GM23338 (cell line): ENCODE data around the gene TTLL3. TPM values are rescaled to one million over a fixed set of nuclear protein-coding genes. Genes with fewer than 3 reads are reported as not detected.

ENCODE experiments used
- ATAC-seq: fragments of 200-7000 bp; cut with Tn5 transposase; 3 replicates; pipeline ENCODE4 v1.9.1; 2020
- DNase-seq: peaks from one replicate; pipeline ENCODE4 v3.0.0-alpha.2; 2015; ENCODE audit warnings: low spot score
- H2AFZ ChIP-seq: fragments of 200-600 bp; sonication (generic); 2 replicates; pipeline ENCODE4 v1.8.0; 2016; ENCODE audit warnings: antibody characterized with exemption, mild to moderate bottlenecking, moderate library complexity
- H3F3A ChIP-seq: fragments of 200-600 bp; sonication (generic); replicated peaks from 2 replicates; pipeline ENCODE4 v1.8.0; 2017; ENCODE audit warnings: antibody characterized with exemption, mixed run types, low read depth
- H3K27ac ChIP-seq: fragments of 200-600 bp; sonication (generic); 2 replicates; pipeline ENCODE4 v1.6.1; 2016; ENCODE audit warnings: low read depth
- H3K27me3 ChIP-seq: fragments of 200-600 bp; sonication (generic); 2 replicates; pipeline ENCODE4 v1.8.0; 2016; ENCODE audit warnings: mild to moderate bottlenecking, mixed run types, moderate library complexity; ENCODE audit not compliant: insufficient read depth
- H3K36me3 ChIP-seq: fragments of 200-600 bp; sonication (generic); 2 replicates; pipeline ENCODE4 v1.8.0; 2016; ENCODE audit warnings: mild to moderate bottlenecking; ENCODE audit not compliant: insufficient read depth
- H3K4me1 ChIP-seq: fragments of 200-600 bp; sonication (generic); 2 replicates; pipeline ENCODE4 v1.8.0; 2016; ENCODE audit warnings: mild to moderate bottlenecking, moderate library complexity; ENCODE audit not compliant: insufficient read depth
- H3K4me2 ChIP-seq: fragments of 200-600 bp; sonication (generic); 2 replicates; pipeline ENCODE4 v1.7.1; 2017; ENCODE audit warnings: mixed run types
- H3K4me3 ChIP-seq: fragments of 200-600 bp; sonication (generic); 2 replicates; pipeline ENCODE4 v1.6.1; 2016; ENCODE audit warnings: mixed run types
- H3K79me2 ChIP-seq: fragments of 200-600 bp; sonication (generic); replicated peaks from 2 replicates; pipeline ENCODE4 v1.8.0; 2017; ENCODE audit warnings: mild to moderate bottlenecking; ENCODE audit not compliant: insufficient read depth
- H3K9me2 ChIP-seq: fragments of 200-600 bp; sonication (generic); 2 replicates; pipeline ENCODE4 v1.8.0; 2017; ENCODE audit not compliant: insufficient read depth
- H4K20me1 ChIP-seq: fragments of 200-600 bp; sonication (generic); replicated peaks from 2 replicates; pipeline ENCODE4 v1.8.0; 2017; ENCODE audit warnings: mild to moderate bottlenecking; ENCODE audit not compliant: insufficient read depth
- H3K27ac Mint-ChIP-seq: 2 replicates; pipeline ENCODE4 v1.8.0; 2020; ENCODE audit warnings: inconsistent platforms, mild to moderate bottlenecking, moderate library complexity, mixed read lengths
- H3K27me3 Mint-ChIP-seq: 3 replicates; pipeline ENCODE4 v1.8.0; 2022; ENCODE audit warnings: low read depth, mild to moderate bottlenecking, moderate library complexity, mixed read lengths, inconsistent platforms; ENCODE audit not compliant: insufficient read depth, poor library complexity
- H3K36me3 Mint-ChIP-seq: 3 replicates; pipeline ENCODE4 v1.8.0; 2021; ENCODE audit warnings: low read depth, mild to moderate bottlenecking, inconsistent platforms, moderate library complexity, mixed read lengths
- H3K4me1 Mint-ChIP-seq: 3 replicates; pipeline ENCODE4 v1.8.0; 2020; ENCODE audit warnings: mild to moderate bottlenecking, inconsistent platforms, mixed read lengths
- H3K4me3 Mint-ChIP-seq: 3 replicates; pipeline ENCODE4 v1.8.0; 2021; ENCODE audit warnings: moderate library complexity, mild to moderate bottlenecking, inconsistent platforms, mixed read lengths
- H3K9me3 Mint-ChIP-seq: 3 replicates; pipeline ENCODE4 v1.8.0; 2020; ENCODE audit warnings: moderate library complexity, mild to moderate bottlenecking, inconsistent platforms, mixed read lengths
- CREB1 ChIP-seq: fragments of 250-450 bp; sonication (Bioruptor Pico); IDR thresholded peaks from 2 replicates; pipeline ENCODE4 v1.5.0; 2020; ENCODE audit warnings: low read depth, mild to moderate bottlenecking, moderate library complexity
- EZH2 ChIP-seq: fragments of 200-600 bp; sonication (generic); IDR thresholded peaks from one replicate; pipeline ENCODE4 v1.8.0; 2017; ENCODE audit warnings: antibody characterized with exemption, mild to moderate bottlenecking, low read depth; ENCODE audit not compliant: unreplicated experiment
- EZH2phosphoT487 ChIP-seq: fragments of 200-600 bp; sonication (generic); IDR thresholded peaks from one replicate; pipeline ENCODE4 v1.8.1; 2018; ENCODE audit warnings: antibody characterized with exemption; ENCODE audit not compliant: unreplicated experiment
- NANOG ChIP-seq: IDR thresholded peaks from 2 replicates; pipeline ENCODE4 v1.6.1; 2016; ENCODE audit warnings: antibody characterized with exemption, borderline replicate concordance
- POLR2AphosphoS5 ChIP-seq: IDR thresholded peaks from 2 replicates; pipeline ENCODE4 v1.6.1; 2016; ENCODE audit warnings: antibody characterized with exemption, low read depth
- ZNF331 ChIP-seq: fragments of 250-450 bp; sonication (Bioruptor Pico); IDR thresholded peaks from 2 replicates; pipeline ENCODE4 v1.5.0; 2020; ENCODE audit warnings: low read depth, mild to moderate bottlenecking, moderate library complexity
- ZNF462 ChIP-seq: fragments of 250-450 bp; sonication (Bioruptor Pico); IDR thresholded peaks from 2 replicates; pipeline ENCODE4 v1.5.0; 2020; ENCODE audit warnings: mild to moderate bottlenecking, moderate library complexity
- polyA plus RNA-seq: library from polyadenylated mRNA; unstranded; fragments of >200 nt; fragmentation: Nextera tagmentation; extraction: Ambion mirVana; gene quantifications from 2 replicates; pipeline ENCODE4 v1.2.1, GENCODE V29; 2016
- total RNA-seq: library from RNA; depleted of rRNA; stranded (reverse); fragments of >200 nt; shearing (Covaris generic); gene quantifications from 2 replicates; pipeline ENCODE4 v1.2.3, GENCODE V29; 2014; rRNA removed
- TF ChIP-seq, protein P1 (sequence below): IDR thresholded peaks from 2 replicates; pipeline ENCODE4 v1.6.1; 2016; ENCODE audit warnings: antibody characterized with exemption

The TTLL3 gene
- total and polyA plus RNA-seq, 2 experiments from 2014 or later, result 3.7 to 5.3 TPM

DNA sequence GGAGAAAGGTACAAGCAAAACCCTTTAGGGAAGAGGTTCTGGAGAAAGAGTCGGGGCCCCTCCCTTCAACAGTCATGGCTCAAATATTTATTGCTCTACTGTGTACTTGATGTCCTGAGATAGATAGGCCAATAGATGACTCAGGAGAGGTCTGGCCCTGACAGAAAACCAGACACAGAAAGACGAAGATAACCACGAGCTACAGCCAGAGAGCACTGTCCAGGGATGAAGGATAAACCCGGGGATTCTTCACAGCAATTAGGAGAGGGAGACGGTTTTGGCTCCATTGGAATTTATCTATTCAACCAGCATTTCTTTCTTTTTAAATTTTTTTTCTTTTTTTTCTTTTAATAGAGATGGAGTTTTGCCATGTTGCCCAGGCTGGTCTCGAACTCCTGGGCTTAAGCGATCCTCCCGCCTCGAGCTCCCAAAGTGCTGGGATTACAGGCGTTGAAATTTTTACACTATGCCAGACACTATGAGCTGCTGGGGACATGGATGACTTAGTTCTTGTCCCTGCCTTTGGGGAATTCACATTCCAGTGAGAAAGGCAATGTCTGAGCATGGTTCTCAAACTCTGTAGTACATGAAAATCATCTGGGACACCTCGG is 74.6 kb downstream of the TTLL3 start:
- 0 out of 2 replicates have a peak overlapping the region, but pooled peaks have one; percentile 32 for H3K27ac ChIP-seq
- H3K4me3 Mint-ChIP-seq, result no peak overlapping the region
- H2AFZ ChIP-seq, result peak overlapping the region; percentile 35; the same call in 1 of the 2 replicates

More for the DNA sequence above, 74.6 kb downstream of the TTLL3 start:
- Mint-ChIP-seq H3K9me3 (no peaks in the 10 kb centered on the region), H3K36me3 (no peaks in the 10 kb centered on the region), H3K27ac (no peak overlapping the region), H3K4me1 (no peaks in the 10 kb centered on the region), H3K27me3 (peaks cover 7% of the 10 kb centered on the region)
- Histone ChIP-seq H3K4me2 (no peak overlapping the region), H3K27me3 (no peaks in the 10 kb centered on the region), H3K4me1 (no peaks in the 10 kb centered on the region), H3K79me2 (no peaks in the 10 kb centered on the region), H3K36me3 (no peaks in the 10 kb centered on the region), H3F3A (no peaks in the 10 kb centered on the region), H3K4me3 (no peak overlapping the region), H4K20me1 (no peaks in the 10 kb centered on the region), H3K9me2 (no peaks in the 10 kb centered on the region)
- TF ChIP-seq EZH2phosphoT487, result no peak
- TF ChIP-seq, protein P1, sequence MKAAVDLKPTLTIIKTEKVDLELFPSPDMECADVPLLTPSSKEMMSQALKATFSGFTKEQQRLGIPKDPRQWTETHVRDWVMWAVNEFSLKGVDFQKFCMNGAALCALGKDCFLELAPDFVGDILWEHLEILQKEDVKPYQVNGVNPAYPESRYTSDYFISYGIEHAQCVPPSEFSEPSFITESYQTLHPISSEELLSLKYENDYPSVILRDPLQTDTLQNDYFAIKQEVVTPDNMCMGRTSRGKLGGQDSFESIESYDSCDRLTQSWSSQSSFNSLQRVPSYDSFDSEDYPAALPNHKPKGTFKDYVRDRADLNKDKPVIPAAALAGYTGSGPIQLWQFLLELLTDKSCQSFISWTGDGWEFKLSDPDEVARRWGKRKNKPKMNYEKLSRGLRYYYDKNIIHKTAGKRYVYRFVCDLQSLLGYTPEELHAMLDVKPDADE, result no peak
- no peak for TF ChIP-seq ZNF331 (CRISPR knock-in tag)
- no peak for TF ChIP-seq CREB1
- TF ChIP-seq POLR2AphosphoS5, result no peak
- no peak for TF ChIP-seq NANOG
- TF ChIP-seq ZNF462 (CRISPR knock-in tag), result no peak
- TF ChIP-seq EZH2, result no peak
- ATAC-seq (no peak), DNase-seq (no peak)

Other genes starting within 250 kb of the TTLL3 start
- gene MTMR14, start 160.8 kb upstream of the TTLL3 start, total RNA-seq, result 48.9 and 54.3 TPM in 2 replicates
- gene MTMR14, start 160.8 kb upstream of the TTLL3 start, polyA plus RNA-seq, result 32.8 and 34.4 TPM in 2 replicates
- 7.8 and 8.8 TPM in 2 replicates for gene CPNE9, start 106.4 kb upstream of the TTLL3 start, total RNA-seq
- 6.2 and 7.0 TPM in 2 replicates for gene CPNE9, start 106.4 kb upstream of the TTLL3 start, polyA plus RNA-seq
- 23.7 and 24.7 TPM in 2 replicates for gene BRPF1, start 78.5 kb upstream of the TTLL3 start, total RNA-seq
- gene BRPF1, start 78.5 kb upstream of the TTLL3 start, polyA plus RNA-seq, result 6.3 and 8.0 TPM in 2 replicates
- 25.4 and 27.6 TPM in 2 replicates for gene OGG1, start 60.3 kb upstream of the TTLL3 start, total RNA-seq
- 17.4 and 20.6 TPM in 2 replicates for gene OGG1, start 60.3 kb upstream of the TTLL3 start, polyA plus RNA-seq
- 3.1 and 4.4 TPM in 2 replicates for gene CAMK1, start 40.3 kb upstream of the TTLL3 start, total RNA-seq
- gene CAMK1, start 40.3 kb upstream of the TTLL3 start, polyA plus RNA-seq, result 4.4 and 4.9 TPM in 2 replicates
- 54.4 and 61.7 TPM in 2 replicates for gene TADA3, start 17.8 kb upstream of the TTLL3 start, total RNA-seq
- gene TADA3, start 17.8 kb upstream of the TTLL3 start, polyA plus RNA-seq, result 29.1 and 31.5 TPM in 2 replicates
- 171 and 176 TPM in 2 replicates for gene ARPC4, start 17.2 kb upstream of the TTLL3 start, total RNA-seq
- gene ARPC4, start 17.2 kb upstream of the TTLL3 start, polyA plus RNA-seq, result 71.9 and 73.0 TPM in 2 replicates
- gene RPUSD3, start 33.7 kb downstream of the TTLL3 start, total RNA-seq, result 73.4 and 82.8 TPM in 2 replicates
- gene RPUSD3, start 33.7 kb downstream of the TTLL3 start, polyA plus RNA-seq, result 59.6 and 64.3 TPM in 2 replicates
- not detected in 2 replicates for gene CIDEC, start 70.0 kb downstream of the TTLL3 start, total RNA-seq
- gene CIDEC, start 70.0 kb downstream of the TTLL3 start, polyA plus RNA-seq, result not detected in 2 replicates
- 22.5 and 23.7 TPM in 2 replicates for gene JAGN1, start 80.3 kb downstream of the TTLL3 start, total RNA-seq
- gene JAGN1, start 80.3 kb downstream of the TTLL3 start, polyA plus RNA-seq, result 27.9 and 32.0 TPM in 2 replicates
- 3.4 and 4.3 TPM in 2 replicates for gene IL17RE, start 92.6 kb downstream of the TTLL3 start, total RNA-seq
- 1.0 and 1.1 TPM in 2 replicates for gene IL17RE, start 92.6 kb downstream of the TTLL3 start, polyA plus RNA-seq
- 12.6 and 15.0 TPM in 2 replicates for gene IL17RC, start 106.8 kb downstream of the TTLL3 start, total RNA-seq
- gene IL17RC, start 106.8 kb downstream of the TTLL3 start, polyA plus RNA-seq, result 8.4 and 10.2 TPM in 2 replicates
- 8.4 and 11.5 TPM in 2 replicates for gene CRELD1, start 123.6 kb downstream of the TTLL3 start, total RNA-seq
- 13.1 and 14.3 TPM in 2 replicates for gene CRELD1, start 123.6 kb downstream of the TTLL3 start, polyA plus RNA-seq
- 5.1 and 6.9 TPM in 2 replicates for gene PRRT3, start 142.1 kb downstream of the TTLL3 start, total RNA-seq
- 4.3 TPM in 2 replicates for gene PRRT3, start 142.1 kb downstream of the TTLL3 start, polyA plus RNA-seq
- 23.8 and 36.2 TPM in 2 replicates for gene EMC3, start 176.6 kb downstream of the TTLL3 start, total RNA-seq
- 42.8 and 46.5 TPM in 2 replicates for gene EMC3, start 176.6 kb downstream of the TTLL3 start, polyA plus RNA-seq
- gene FANCD2, start 216.2 kb downstream of the TTLL3 start, total RNA-seq, result 71.6 and 94.4 TPM in 2 replicates
- 59.5 and 61.5 TPM in 2 replicates for gene FANCD2, start 216.2 kb downstream of the TTLL3 start, polyA plus RNA-seq